ENCODE results near the gene RGL4.

The RGL4 gene

GRCh38 chr22:23681026-23681809, 9.6 kb upstream of the RGL4 start:
- no peak for DNase-seq

GRCh38 chr22:23682077-23682476, 8.7 kb upstream of the RGL4 start:
- DNase-seq: no peak

DNA sequence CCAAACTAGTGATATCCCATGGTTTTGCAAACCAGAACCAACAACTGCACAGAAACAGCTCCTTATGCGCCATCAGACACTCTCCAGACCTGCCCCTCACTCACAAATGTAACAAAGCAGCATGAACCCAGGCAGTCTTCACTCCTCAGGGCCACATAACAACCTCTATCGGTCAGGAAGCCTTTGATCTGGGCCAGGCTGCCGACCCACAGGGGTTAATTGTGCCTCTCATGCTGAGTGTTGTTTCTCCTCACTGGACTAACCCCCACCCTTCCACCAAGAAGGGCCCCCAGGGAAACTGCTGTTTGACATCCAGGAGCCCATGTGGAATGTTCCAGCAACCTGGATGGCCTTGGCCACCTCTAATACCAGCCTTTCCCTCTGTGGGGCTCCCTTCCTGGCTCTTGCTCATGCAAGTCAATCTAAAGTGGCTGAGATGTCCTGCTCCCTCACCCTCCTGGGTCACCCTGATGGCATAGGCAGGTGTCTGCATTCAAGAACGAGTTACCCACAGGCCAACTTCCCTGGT, 7.9 kb upstream of the RGL4 start:
- no peak for DNase-seq

DNA sequence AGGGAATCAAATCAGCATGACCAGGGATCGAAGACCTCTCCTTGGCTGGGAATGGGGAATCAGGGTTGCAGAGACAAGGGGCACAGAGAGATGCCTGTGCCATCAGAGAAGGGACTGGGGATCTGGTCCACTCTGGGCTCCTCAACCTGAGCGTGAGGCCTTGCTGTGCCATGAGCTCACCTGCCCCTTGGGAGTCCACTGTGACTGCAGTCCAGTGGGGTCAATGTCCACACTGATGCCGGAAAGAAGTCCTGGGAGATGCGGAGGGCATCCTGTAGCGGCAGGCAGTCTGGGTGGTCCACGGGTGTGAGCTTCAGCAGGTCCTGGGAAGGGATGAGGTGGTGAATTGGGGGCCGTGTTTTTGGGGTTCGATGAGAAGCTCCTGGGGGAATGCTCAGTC, 7.3 kb upstream of the RGL4 start:
- DNase-seq: no peak

DNA sequence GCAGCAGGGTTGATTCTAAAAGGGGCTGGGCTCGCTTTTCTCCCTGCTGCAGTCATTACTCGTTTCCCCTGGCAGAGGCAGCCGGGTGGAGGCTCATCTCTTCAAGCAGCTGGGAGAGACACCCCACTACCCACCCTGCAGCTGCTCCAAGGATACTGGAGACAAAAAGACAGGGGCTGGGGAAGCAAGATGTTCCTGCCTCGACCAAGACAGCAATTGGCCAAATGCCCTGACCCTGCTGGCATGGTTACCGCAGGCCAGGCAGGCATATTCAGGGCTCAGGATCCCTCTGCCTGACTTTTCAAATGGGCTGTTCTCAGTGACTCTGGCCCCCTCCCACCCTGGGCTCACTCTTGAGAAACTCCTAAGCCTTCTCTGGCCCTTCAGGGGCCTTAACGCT, 6.8 kb upstream of the RGL4 start:
- DNase-seq: no peak

DNA sequence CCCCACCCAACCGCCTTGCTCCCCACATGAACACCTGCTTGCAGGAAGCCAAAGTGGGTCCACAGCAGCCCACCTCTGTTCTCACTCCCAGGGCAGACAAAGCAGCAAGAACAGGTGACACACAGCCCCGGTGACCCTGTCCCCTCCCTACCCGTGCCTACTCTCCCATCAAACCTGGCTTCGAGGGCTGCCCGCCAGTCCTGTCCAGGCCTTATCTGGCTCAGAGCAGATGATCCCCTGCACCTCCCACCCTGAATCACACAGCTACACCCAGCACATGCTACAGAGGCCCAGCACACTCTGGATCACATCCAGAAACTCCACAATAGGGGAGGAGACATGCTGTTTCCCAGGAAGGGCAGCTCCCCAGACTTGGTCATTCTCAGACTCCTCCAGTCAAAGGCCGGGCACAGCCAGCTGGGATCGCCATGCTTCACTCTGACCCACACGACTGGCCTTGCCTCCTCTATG, 6.2 kb upstream of the RGL4 start:
- DNase-seq: no peak

DNA sequence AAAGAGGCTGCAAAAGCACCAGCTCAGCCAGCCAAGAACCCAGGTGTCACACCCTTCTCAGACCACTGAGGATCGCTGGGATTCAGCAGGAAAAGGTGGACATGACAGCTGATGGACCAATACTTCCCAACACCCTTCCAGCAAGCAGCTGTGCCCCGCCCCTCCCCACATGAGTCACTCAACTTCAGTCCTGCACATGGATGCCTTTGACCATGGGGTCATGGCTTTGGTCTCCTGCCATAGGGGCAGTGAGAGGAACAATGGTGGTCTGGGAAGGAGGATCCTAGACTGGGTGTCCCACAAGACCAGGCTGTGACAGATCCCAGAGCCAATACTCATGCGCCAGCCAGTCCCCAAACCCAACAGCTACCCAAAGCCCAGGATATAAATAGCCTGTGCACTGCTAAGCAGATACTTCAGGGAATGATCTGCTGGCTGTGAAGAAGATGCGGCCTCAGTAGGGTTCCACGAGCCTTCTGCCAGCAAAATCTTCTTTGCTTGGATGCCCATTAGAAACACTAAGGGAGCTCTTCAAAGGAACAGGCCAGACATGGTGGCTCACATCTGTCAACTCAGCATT, 5.5 kb upstream of the RGL4 start:
- no peak for DNase-seq

- no peak for DNase-seq
These were observed 4.3 kb upstream of the RGL4 start for GRCh38 chr22:23686416-23687024.

DNA sequence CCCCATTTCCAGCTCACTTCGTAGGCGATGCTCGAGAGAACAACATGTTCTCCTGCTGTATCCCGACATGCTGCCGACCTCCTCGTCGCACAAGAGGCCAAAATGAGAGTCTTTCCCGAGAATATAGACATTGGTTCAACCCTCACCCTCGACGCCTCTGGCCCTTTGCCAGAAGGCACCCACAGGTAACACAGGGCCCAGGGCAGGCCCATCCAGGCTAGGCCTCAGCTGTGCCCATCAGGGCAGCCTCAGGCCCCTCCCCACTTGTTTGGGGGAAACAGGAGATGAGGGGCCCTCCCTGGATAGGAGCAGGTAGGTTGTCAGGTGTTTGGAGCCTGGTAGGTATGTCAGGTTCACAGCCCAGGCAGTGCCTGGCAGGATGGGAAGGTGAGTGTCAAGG, 2.7 kb upstream of the RGL4 start:
- DNase-seq: no peak

DNA sequence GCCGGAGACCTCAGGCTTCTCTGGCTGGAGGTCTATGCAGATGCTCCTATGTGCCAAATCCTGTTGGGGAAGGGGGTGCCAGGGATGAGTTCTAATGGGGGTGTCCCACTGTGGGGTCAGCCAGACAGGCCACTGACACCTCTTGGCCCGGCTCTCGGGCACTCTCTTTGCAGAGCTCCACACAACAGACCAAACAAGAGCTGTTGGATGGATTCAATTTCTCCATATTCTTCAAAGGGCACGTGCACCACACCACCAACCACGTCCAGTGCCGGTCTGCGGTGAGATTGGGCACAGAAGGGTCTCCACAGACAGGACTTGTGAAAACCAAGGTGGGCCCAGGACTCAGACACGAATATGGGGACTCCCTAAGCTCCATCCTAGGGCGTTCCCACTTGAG, 2.2 kb upstream of the RGL4 start:
- no peak for DNase-seq

GRCh38 chr22:23689414-23689813, 1.4 kb upstream of the RGL4 start:
- no peak for DNase-seq

DNA sequence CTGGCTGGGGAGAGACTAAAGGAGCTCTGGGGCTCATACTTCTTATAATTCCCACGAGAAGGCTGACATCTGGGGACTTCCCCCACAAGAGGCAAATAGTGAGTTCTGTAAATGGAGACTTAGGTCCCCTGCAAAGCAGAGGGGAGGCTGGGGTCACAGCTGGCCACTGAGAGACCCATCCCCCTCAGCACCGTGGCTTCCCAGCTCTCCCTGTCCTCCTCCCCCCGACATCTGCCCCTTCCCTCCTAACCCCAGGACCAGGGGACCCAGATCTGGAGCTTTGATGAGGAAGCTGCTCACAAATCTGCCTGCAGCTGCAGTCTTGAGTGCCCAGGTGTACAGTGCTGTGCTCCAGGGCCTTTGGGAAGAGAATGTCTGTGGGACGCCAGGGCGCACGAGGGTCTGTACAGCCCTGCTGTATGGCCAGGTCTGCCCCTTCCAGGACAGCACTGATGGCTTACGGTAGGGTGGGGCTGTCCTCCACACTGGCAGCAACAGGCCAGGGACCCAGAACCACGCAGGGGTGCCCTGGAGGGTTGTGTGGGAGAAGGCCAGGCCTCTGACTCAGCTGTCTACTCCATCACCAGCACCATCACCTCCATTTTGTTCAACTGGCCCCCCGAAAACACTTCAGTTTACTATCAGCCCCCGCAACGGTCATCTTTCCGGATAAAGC, 1.1 kb downstream of the RGL4 start:
- no peak for DNase-seq

DNA sequence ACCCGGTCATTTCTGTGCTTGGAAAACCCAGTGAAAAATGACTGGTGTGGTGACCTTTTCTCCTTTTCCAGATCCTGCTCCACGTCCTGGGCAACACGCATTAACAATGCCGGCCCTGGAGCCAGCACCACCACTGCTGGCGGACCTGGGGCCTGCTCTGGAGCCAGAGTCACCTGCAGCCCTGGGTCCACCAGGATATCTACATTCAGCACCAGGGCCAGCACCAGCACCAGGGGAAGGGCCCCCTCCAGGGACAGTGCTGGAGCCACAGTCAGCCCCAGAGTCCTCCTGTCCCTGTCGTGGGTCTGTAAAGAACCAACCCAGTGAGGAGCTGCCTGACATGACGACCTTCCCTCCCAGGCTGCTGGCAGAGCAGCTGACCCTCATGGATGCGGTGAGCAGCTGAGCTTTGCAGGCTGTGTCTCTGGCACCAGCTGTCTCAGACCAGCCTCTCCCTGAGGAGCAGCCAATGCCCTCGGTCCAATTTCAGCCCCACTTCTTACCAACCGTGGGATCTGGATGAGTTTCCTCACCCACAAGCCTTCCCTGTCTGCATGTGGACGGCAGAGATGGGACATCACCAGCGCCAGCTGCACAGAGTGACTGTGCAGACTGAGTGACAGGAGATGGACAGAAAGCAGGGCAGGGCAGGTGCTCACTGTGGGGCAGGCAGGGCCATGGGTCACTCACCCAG, 1.9 kb downstream of the RGL4 start:
- DNase-seq: no peak

- DNase-seq: no peak
These were observed 3.3 kb downstream of the RGL4 start for GRCh38 chr22:23693979-23694680.

- no peak for DNase-seq
These were observed 4.3 kb downstream of the RGL4 start for GRCh38 chr22:23695141-23695540.

DNA sequence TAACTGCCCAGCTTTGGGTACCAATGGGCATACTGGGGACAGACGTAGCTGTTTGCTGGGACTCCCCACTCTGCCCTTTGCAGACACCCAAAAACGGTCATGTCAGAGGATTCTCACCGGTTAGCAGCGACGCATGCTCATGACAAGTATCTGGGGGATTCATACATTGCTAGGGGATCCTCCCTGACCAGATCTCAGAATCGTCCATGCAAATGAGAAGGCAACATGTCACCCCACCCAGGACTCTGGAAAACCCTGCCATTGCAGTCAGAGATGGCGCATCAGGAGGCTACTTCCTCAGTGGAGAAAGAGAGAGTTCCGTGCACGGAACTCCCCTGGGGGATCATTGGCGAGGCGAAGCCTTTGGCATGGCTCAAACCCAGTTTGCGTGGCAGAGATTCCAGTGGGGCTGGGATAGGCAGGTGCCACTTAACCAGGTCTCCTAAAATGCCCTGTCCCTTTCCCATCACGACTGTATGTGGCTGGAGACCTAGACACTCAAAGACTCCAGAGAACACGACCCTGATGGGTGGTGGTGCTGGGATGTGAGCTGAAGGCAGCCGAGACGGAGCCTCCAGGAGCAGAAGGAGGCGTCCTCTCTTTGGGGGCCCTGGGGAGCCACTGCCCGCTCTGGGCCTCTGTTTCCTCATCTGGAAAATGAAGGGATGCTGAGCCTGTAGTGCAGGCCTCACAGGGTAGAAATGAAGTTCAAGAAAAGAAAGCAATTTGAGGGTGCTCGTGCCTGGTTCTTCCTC, 4.9 kb downstream of the RGL4 start:
- DNase-seq: no peak

DNA sequence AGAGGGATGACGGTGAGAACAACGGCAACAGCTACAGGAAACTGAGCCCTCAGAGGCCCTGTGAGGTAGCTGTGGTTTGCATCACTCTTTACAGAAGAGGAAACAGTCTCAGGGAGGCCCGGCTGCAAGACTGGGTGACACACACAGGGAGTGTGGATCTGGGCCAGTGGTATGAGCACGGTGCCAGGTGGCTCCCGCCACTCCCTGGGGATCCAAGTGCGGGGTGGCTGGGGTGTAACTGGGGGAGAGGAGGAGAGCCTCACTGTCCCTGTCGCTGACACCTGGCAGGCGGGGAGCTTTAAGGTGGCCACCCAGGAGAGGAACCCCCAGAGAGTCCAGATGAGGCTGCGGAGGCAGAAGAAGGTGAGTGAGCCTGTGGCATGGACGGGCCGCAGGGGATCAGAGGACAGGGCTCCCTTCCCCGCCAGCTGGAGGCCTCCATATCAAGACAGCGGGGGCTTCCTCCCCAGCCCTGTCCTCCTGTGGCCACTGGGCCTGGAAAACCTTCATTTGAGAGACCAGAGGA, 5.6 kb downstream of the RGL4 start:
- DNase-seq: peak; percentile 84

GRCh38 chr22:23697031-23697970, 6.5 kb downstream of the RGL4 start:
- no peak for DNase-seq

DNA sequence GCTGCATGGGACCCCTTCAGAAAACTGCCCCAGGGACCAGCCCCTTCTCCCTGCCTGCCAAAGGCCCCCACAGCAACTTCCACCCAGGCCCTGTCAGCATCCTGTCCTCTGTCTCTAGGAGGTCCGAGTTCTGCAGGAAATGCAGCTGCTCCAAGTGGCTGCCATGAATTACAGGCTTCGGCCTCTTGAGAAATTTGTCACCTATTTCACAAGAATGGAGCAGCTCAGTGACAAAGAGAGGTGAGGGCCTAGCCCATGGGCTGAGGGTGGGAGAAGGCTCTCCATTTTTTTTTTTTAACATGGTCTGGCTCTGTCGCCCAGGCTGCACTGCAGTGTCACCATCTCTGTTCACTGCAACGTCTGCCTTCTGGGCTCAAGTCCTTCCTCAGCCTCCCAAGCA, 7.3 kb downstream of the RGL4 start:
- no peak for DNase-seq

GRCh38 chr22:23698673-23699235, 7.9 kb downstream of the RGL4 start:
- DNase-seq: no peak

All from stimulated activated CD4-positive, alpha-beta T cell treated with anti-CD3 and anti-CD28 coated beads, Interleukin-15, amount 100 ng/mL, for 24 hours (primary cell).